NCI-H524 (cell line): ENCODE data around the gene SDK1.

ENCODE experiments used
- DNase-seq, 2 experiments: peaks; one replicate each; lab custom pipeline; 2025; lab: John Stamatoyannopoulos, UW

SDK1 gene

DNA sequence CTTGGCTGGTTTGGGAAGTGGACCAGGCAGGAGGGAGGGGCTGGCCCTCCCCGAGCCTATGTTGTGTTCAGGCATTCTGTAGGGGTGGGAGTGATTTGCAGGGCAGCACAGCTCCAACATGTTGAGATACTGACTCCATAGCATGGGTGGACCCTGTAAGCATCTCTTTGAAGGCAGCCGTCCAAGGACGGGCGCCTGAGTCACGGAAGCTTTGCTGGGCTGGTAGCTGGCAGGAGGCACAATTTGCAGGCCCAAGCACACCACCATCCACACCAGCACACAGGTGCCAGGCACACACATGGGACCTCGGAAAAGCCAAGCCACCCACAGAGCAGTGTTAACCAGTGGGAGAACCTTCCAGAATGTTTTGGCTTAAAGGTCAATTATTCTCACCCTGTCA is 875.9 kb downstream of the SDK1 start:
- no peak for DNase-seq

DNA sequence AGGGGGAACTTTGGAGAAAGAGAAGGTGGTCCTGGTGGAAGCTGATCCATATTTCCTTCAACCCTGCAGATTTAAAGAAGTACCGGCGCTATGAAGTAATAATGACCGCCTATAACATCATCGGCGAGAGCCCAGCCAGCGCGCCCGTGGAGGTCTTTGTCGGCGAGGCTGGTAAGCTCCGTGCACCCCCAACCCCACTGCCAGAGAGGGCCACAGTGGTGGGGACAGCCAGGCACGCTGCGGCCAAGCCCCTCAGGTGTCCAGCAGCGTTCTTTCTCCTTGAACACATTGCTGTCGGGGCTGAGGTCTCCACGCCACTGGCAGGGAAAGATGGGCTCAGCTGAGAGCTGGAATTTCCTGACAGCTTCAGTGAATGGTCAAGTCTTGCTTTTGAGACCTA is 877.4 kb downstream of the SDK1 start:
- DNase-seq, result no peak

DNA sequence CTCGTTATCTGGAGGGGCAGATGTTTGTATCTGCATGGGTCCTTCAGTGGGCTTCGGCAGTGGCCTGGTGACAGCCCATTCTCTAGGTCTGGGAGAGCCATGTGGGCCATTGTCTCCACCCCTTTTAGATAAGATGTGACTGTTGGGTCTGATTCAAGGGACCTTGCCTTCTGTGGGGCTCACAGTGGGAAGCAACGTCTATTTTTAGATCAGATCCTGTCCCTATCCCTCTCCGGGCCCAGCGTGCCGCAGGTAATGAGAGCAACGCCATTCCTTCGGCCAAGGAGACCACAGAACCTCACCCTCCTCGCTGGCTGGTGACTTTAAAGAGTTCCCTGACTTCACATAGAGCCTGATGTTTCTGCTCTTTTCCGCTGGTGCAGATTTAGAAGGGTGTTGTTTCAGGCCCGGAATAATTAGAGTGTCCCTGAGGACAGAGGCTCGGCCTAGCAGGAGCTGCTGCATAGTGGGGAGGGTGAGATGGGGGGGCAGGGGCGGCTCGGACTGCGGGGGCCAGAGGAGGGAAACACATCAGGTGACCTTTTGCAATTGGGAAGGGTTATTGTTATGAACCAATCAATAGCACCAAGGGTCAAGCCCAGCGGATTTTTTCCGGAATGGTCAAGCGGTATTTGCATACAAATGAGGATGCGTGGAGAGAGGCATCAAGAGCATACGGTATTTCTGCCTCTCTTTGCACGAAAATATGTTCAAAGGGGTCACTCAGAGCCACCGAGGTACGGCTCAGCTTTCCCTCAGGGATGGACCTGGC is 878.0 kb downstream of the SDK1 start:
- DNase-seq, result no peak

DNA sequence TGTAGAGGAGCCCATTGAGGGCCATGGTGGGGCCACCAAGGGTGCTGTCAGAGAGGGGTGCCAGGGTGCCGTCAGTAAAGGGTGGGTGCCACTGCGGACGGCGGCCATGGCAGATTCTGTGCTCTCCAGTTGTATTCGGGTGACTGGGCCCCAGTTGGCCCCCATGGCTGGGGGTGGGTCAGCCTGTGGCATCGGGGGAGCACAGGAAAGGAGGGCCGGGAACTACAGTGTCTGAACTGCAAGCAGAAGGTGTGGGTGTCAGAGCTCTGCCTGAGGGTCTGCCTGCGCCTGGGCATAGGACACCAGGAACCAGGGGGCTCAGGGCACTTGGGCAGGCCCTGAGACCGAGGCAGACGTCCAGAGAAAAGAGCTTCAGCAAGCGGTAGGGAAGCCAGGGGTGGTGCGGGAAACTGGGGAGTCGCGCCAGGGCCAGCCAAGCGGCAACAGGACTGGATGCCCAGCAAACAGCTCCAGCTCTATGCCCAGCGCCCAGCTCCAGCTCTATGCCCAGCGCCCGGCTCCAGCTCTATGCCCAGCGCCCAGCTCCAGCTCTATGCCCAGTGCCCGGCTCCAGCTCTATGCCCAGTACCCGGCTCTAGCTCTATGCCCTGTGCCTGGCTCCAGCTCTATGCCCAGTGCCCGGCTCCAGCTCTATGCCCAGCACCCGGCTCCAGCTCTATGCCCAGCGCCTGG is 878.8 kb downstream of the SDK1 start:
- no peak for DNase-seq

DNA sequence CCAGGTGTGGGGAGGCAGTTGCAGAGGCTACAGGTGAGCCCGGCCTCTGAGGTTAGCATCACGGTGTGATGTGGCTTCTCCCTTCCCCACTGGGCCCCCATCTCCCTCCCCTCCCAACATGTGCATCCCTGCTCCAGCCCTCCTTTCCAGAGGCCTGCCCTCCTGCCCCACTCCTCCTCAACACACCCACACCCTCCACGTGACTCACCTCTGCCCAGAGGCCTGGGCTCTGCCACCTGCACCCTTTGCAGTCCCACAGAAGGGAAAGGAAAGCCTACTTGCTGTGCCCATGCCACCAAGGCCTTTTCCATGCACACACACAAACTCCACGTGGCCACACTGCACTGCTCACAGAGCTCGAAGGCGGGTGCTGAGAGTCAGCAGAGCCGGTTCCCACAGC is 880.4 kb downstream of the SDK1 start:
- DNase-seq, result no peak

DNA sequence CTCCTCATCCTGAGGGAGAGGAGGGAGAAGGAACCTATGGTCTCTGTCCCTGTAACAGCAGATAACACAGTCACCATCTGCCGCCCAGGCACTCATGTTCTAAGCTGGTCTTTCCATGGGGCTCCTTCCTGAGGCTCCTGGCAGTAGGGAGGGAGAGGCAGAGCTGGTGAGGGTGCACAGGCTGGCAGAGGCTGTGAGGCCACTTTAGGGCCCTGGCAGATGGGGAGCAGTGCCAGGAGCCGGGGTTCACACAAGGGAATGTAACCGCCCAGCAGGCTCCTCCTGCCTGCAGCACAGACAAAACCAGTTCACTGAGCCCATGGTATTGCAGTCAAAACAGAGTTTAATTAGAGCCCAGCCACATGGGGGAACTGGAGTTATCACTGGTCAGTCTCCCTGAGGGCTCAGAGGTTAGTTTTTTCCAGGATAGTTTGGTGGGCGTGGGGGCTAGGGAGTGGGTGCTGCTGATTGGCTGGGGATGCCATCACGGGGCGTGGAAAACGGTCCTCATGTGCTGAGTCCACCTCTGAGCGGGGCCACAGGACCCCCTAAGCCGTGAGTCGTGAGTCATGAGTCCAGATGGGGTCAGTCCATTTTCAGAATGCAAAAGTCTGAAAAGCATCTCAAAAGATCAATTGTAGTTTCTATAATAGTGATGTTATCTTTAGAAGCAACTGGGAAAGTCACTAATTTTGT is 881.7 kb downstream of the SDK1 start:
- DNase-seq, result peak; percentile 43 to 84

DNA sequence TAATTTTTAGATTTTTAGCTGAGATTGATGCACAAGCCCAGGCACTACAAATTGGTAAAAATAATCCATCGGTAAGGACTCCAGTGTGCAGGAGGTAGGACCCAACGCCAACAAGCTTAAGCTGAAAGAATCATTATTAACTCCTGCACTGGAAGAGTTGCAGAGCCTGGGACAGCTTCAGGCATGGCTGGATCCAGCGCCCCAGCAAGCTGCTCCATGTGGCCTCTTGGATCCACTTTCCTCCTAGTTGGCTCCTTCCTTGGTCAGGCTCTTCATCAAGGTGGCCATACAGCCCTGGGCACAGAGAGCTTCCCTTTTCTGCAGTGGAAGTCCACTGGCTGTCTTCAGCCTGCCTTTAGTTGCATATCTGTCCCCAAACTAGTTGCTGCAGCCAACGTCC is 883.6 kb downstream of the SDK1 start:
- DNase-seq, result no peak

DNA sequence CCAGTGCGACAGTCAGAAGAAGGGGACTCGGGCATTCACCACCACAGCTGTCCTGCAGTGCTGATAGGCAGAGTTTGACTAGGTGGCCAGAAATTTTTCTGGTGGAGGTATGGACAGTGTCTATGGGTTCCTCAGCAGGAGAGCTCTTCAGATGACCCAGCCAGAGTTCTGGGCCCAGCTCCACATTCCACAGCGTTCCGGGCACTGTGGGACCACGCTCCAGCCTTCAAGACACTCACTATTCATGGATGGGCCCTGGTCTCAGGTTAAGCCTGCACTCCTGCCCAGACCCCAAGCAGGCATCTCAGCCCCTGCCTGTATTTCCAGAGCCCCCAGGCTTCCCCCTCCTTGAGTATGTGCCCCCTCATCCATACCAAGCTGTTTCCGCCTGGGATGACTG is 884.1 kb downstream of the SDK1 start:
- DNase-seq, result no peak

DNA sequence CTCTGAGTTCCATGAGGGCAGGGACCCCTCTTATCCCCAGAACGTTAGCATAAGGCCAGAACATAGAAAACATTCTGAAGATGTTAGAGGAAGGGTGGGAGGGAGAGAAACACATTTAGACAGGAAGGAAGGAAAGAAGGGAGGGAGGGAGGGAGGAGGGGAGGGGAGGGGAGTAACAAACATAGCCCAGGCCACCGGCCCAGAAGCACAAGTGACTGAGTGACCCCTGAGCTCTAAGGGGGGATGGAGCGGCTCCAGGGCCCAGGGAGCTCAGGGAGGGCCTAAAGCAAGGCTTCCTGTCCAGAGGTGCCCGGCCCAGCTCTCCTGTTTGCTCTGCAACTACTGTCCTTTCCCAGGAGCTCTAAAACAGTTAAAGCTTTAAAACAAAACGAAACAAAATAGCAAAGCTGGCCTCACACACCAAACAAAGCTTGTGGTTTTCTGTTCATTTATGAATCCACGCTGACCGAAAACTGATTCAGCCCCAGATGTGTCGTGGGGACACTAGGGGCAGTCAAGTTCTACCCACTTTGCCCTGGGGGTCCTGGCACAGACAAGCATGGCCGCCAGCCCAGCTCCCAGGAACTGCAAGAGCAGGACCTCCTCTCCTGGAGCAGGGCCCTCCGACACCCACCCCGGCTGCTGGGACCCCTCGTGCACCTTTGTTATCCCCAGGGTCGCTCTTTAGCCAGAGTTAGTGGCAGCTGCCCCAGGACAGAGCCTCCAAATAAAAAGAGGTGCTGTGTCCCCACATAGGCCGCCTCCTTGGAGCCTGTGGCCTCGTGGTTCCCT is 884.9 kb downstream of the SDK1 start:
- DNase-seq, result no peak

DNA sequence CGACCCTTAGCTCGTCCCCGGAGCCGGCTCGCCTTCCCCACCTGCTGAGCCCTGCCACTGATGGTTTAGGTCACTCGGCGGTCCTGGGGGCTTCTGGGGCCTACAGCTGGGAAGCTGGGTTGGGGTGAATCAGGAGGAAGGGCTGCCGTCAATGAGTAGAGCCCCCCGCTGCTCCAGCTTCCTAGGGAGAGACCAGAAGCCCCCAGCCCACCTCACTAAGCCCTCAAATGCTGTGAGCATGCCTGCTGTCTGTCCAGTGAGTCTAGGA is 885.4 kb downstream of the SDK1 start:
- no peak for DNase-seq

DNA sequence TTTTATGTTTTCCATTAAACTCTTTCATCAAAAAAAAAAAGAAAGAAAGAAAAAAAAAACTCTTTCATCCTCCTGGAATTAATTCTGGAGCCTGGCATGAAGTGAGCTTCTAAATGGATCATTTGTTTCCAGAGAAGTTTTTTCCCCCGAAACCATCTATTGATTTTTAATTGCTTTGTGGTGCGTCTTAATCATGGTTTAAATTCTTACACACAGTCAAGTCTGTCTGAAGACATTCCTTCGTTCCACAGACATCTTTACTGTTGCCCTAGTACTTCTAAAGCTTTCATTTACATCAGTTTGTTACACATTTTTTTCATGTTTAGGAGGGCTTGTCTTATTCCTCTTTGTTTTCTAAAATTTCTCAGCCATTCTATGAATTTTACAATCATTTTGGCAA is 887.6 kb downstream of the SDK1 start:
- no peak for DNase-seq

DNA sequence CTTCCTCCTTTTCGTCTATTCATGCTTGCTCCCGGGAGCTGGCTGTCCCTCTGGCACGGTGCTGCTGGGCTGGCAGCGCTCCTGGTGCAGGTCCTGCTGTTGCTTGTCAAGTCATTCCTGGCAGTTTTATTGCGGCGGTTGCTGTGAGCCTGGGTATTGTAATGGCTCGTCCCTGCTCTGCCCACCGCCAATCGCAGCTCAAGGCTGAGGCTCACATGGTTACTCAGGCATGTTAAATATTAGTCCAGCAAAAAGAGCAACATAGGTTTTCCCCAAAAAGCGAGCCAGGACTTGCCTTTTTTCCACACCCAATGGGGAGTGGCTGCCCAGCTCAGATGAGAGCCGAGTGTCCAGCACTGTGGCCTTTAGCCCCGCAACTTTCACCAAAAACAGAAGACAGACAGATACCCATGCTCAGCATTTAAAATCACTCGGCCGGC is 888.1 kb downstream of the SDK1 start:
- DNase-seq, result no peak

DNA sequence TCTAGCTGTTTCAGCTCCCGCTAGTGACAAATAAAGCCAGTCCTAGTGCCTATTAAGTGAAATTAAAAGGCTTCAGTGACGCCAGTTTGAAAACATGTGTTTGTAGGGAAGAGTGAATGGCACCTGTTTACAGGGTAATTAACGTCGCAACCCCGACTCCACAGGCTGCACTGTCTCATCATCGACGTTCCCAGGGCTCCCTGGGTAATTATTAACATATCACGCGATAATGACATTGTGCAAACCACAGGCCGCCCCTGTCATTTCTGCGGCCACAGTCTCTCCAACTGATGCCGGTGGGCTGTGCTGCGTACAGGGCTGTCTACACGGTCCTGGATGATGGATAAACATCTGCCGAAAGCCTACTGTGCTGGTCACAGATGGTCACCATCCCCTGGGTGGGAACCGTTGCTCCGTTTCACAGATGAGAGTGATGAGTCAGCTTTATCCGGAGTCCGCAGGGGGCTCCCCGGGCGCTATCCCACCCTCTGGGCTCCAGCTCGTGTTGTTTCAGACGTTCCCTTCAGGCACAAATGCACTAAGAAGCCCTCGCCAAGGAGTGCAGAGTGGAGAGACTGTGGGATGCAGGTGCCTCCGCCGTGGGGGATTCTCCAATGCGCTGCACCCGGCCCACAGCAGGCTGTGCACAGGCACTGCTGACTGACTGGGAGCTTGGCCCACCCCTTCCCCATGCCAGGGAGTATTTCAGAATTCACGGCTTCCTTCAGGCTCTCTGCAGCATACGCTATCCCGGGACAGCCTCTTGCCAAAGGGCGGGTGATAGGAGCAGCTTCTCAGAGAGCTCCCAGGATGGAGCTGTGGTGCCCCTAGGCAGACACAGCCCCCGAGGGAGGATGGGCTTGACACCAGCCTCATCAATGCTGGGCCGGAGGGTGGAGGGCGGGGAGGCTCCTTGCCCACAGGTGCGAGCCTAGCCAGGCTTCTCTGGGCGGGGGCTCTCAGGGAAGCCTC is 889.2 kb downstream of the SDK1 start:
- DNase-seq, result no peak

DNA sequence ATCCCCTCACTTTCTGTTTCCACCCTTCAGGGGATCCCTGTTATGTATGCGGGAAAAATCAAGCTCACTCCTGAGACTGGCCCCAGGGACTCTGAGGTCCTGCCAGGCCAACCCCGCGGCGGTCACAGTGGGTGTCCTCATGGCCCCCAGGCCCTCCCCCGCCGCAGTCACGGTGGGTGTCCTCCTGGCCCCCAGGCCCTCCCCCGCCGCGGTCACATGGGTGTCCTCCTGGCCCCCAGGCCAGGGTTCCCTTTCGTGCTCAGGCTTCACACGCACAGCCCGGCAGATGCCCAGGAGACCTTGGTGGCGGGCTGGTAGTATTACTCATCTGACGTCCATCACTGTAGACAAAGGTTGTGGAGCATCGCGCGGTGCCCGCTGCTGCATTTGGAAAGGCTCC is 890.0 kb downstream of the SDK1 start:
- no peak for DNase-seq

DNA sequence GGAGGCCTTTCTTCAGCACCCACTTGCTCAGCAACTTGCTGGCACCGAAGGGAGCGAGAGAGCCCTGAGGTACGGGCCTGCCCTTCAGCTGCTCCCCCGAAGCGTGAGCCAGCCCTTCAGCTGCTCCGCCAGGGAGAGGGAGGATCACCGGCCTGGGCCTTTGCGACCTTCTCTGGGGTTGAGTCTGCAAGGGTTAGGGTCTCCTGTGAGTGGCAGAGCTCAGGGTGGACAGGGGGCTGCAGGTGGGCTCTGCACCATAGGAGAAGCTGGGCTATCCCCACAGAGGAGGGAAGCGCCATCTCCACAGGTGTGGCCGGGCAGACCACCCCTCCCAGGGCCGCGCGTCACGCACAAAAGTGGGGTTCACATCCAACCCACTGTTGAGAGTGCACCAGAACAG is 890.5 kb downstream of the SDK1 start:
- DNase-seq, result no peak

DNA sequence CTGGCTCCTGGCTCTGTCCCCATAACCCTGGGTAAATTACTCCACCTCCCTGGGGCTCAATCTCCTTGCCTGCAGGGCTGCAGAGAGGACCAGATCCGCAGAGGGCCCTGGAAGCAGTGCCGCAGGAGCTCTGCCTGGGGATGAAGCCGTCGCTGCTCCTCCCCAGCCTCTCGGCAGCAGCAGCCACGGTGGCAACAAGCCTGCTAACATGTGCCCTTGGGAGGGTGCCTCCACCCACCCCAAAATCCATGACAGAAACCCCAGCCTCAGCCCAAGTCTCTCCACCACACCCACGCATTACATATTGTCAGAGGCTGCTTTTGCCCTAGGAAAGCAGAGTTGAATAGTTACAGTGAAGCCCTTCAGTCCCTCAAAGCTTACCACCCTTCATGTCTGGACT is 894.6 kb downstream of the SDK1 start:
- no peak for DNase-seq

DNA sequence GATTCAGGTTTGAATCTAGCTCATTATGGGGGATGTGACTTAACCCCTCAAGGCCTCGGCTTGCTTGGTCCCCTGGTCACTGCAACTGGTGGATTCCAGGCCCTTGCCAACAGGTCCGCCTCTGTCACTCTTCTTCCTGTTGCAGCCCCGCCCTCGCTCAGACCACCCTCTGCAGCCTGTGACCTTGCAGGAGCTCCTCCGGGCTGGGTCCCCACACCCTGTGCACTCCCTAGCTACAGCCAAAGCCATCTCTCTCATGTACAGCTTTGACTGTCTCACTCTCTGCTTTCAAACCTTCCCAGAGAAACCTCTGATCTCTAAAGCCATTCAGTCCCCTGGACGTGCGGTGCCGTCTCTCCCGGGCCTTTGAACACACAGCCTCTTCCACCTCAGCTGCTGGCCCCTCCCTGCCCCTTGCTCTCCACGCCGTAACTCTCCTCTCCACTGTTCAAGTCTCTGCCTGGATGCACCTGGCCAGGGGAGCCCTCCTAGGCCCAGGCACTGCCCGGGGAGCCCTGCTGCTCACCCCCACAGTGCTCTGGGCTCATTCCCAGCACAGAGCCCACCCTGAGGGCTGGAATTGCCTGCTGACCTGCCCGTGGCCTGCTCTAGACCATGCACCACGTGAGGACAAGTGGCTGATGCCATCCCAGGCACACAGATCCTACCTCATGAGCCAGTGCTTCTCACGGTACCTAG is 895.2 kb downstream of the SDK1 start:
- DNase-seq, result no peak

DNA sequence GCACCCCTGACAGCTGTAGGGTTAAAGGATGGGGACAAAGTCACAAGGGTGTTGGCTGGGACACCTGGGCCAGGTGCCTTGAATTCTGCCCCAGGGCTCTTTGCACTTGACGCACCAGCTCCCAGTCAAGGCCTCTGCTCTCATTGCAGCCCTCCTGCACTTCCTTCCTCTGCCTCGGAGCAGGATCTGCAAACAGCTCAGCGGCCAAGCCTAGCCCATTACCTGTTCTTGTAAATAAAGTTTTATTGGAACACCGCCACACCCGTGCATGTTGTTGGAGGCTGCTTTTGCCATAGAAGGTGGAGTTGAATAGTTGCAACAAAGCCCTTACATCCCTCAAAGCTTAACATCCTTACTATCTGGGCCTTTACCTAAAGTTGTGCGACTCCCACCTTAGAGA is 897.2 kb downstream of the SDK1 start:
- no peak for DNase-seq

DNA sequence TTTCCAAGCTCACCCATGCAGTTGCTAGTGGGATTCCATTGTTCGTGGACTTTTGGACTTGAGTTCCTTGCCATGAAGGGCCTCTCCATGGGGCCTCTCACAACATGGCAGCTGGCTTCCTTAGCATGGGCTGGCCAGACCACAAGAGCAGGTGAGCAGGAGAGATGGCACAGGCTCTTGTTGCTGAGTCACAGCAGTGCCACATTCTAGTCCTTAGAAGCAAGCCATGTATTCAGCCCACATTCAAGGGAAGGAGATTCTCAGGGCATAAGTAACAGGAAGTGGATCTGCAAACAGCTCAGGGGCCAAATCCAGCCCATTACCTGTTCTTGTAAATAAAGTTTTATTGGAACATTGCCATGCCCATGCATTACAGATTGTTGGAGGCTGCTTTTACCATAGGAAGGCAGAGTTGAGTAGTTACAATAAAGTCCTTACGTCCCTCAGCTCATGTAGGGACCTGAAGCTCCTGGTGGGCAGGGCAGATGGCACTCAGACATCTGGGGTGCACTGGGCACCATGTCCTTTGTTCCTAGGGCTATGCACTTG is 899.6 kb downstream of the SDK1 start:
- DNase-seq, result no peak

DNA sequence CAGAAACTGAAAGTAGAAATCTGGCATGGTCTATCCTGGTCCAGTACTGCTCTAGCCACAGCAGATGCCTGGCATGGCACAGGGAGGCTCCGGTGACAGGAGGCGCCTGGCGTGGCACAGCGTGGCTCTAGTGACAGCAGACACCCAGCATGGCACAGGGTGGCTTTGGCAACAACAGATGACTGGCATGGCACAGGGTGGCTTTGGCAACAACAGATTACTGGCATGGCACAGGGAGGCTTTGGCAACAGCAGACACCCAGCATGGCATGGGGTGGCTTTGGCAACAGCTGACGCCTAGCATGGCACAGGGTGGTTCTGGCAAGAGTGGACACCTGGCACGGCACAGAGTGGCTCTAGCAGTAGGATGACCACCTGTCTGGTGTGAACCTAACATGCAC is 900.5 kb downstream of the SDK1 start:
- DNase-seq, result no peak
